CD4-positive, alpha-beta T cell treated with Interleukin-10 for 1 hour (primary cell): ENCODE measurements around the gene OASL.

Experiments
- DNase-seq: peaks from one replicate; pipeline ENCODE4 v3.0.0-alpha.2; 2020

The OASL gene

GRCh38 chr12:121010860-121011259, 28.2 kb downstream of the OASL start:
- no peak for DNase-seq

DNA sequence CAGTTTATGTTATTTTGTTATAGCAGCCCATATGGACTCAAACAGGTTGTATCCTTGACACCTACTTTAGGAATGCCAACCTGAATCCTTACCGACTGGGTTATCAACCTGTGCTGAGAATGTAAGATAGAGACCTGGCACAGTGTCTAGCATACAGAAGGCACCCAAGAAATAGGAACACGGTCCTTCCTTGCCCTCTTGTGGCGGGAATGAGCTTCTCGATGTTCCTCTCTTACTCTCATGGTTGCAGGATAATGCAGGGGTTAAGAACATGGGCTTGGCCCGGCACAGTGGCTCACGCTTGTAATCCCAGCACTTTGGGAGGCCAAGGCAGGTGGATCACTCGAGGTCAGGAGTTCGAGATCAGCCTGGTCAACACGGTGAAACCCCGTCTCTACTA, 29.3 kb downstream of the OASL start:
- DNase-seq = no peak

- no peak for DNase-seq
Measured at GRCh38 chr12:121008347-121009098, 30.5 kb downstream of the OASL start.

DNA sequence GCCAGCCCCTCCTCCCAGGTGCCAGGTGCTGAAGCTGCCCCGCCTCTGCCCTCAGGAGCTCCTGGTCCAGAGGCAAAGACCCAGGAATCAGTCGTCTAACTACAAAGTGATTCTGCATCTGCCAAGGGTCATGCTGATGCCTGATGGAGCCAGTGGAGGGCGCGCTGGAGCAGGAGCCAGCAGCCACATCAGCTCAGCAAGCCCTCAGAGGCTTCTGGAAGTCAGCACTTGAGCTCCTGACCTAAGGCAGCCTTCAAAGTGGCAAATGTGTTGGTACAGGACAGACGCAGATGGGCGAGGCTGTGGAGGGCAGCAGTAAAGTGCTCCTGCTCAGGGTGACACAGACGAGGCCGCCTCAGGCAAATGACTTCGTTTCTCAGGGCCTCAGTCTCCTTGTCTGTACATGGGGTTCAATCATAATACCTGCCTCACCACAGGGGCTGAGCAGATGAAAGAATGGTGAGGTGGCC, 33.7 kb downstream of the OASL start:
- DNase-seq = peak; percentile 50

DNA sequence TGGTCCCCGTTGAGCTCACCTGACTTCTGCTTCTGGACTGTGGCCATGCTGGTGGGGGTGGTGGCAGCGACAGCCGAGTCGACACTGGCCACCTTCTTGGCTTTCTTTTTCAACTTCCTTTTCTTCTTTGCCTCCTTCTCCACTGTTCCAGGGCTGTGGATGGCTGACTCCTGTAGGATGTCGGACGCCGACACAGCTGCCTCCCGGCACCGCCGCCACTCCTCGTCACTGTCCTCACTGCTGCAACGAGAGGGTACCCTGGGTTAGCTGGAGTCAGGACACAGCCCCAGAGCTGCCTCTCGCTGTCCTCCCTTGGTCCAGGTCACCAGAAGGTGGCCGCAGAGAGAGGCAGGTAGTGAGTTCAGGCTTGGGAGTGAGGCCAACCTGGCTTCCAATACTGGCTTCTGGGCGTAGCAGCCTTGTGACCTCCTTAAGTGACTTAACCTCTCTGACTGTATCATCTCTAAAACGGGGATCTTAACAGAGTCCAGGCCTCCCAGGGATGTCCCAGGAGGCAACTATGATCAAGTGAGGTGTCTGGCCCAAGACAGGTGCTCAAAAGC, 34.7 kb downstream of the OASL start:
- DNase-seq = no peak

DNA sequence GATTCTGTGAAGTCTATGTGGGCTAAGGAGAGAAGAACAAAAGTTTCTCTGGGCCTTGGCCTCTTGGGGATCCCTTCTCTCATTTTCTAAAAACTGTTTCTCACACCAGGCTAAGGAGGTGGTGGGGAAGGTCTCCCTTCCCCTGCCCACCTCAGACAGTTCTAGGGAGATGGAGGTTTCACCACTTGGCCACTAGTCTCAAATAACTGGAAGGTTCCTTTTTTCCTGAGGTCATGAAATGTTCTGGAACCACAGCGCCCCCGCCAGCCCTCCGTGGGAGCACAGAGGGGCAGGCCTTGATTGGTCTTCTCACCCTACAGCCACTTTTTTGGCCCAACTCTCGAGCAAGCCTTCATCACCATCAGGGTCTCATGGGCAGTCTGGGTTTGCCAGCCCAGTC, 35.4 kb downstream of the OASL start:
- DNase-seq = no peak

DNA sequence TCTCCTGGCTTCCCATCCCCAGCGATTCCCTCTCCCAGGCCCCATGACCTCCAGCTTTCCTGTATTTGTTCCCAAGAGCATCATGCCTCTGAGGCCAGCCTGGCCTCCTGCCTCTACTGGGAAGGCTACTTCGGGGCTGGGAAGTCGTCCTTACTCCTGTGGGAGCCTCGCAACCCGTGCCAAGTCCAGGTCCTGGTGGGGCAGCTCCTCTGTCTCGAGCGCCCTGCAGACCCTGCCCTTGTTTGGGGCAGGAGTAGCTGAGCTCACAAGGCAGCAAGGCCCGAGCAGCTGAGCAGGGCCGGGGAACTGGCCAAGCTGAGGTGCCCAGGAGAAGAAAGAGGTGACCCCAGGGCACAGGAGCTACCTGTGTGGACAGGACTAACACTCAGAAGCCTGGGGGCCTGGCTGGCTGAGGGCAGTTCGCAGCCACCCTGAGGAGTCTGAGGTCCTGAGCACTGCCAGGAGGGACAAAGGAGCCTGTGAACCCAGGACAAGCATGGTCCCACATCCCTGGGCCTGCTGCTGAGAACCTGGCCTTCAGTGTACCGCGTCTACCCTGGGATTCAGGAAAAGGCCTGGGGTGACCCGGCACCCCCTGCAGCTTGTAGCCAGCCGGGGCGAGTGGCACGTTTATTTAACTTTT, 37.1 kb downstream of the OASL start:
- DNase-seq = no peak

DNA sequence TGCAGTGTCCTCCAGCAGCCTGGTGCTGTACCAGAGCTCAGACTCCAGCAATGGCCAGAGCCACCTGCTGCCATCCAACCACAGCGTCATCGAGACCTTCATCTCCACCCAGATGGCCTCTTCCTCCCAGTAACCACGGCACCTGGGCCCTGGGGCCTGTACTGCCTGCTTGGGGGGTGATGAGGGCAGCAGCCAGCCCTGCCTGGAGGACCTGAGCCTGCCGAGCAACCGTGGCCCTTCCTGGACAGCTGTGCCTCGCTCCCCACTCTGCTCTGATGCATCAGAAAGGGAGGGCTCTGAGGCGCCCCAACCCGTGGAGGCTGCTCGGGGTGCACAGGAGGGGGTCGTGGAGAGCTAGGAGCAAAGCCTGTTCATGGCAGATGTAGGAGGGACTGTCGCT, 38.0 kb downstream of the OASL start:
- DNase-seq = no peak

- DNase-seq = no peak
Measured at GRCh38 chr12:121000530-121000929, 38.5 kb downstream of the OASL start.

DNA sequence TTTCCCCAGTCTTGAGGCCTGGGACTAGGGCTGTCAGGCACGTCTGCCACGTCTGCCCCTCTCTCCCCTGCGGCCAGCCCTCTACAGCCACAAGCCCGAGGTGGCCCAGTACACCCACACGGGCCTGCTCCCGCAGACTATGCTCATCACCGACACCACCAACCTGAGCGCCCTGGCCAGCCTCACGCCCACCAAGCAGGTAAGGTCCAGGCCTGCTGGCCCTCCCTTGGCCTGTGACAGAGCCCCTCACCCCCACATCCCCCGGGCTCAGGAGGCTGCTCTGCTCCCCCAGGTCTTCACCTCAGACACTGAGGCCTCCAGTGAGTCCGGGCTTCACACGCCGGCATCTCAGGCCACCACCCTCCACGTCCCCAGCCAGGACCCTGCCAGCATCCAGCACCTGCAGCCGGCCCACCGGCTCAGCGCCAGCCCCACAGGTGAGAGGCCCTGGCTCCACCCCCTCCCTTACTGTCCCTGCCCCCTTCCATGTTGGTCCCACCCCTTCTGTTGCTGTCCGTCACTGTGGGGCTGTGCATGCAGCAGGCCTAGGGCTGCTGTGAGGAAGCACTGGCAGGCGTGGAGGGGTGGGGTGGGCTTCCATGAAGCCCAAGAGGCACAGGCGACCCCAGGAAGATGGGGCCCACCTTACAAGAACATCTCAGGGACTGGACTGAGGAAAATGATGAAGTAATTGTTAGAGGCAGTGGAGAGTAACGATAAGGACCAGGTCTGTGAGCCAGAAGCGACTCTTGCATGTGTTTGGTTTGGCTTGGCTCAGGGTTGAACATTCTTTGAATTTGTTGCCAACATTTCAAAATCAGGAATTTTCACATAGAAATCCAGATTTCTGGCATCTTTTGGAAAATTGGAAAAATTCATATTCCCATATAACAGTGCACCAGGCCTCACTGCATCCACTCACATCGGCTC, 39.6 kb downstream of the OASL start:
- no peak for DNase-seq

GRCh38 chr12:120998435-120998834, 40.6 kb downstream of the OASL start:
- DNase-seq = no peak

DNA sequence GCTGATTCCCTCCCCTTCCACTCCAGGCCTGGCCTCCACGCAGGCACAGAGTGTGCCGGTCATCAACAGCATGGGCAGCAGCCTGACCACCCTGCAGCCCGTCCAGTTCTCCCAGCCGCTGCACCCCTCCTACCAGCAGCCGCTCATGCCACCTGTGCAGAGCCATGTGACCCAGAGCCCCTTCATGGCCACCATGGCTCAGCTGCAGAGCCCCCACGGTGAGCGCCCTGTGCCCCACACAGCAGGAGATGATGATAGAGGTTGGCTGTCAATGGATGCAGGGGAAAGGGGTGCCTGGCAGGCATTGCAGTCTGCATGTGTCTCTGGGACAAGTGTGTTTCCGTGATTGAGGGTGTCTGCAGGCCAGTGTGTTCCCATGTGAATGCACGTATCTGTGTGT, 41.6 kb downstream of the OASL start:
- DNase-seq = no peak

GRCh38 chr12:120996133-120996746, 42.8 kb downstream of the OASL start:
- no peak for DNase-seq

- DNase-seq = no peak
Measured at GRCh38 chr12:120994589-120995337, 44.3 kb downstream of the OASL start.

GRCh38 chr12:120994059-120994458, 45.0 kb downstream of the OASL start:
- DNase-seq = no peak

GRCh38 chr12:120993496-120993895, 45.5 kb downstream of the OASL start:
- no peak for DNase-seq

DNA sequence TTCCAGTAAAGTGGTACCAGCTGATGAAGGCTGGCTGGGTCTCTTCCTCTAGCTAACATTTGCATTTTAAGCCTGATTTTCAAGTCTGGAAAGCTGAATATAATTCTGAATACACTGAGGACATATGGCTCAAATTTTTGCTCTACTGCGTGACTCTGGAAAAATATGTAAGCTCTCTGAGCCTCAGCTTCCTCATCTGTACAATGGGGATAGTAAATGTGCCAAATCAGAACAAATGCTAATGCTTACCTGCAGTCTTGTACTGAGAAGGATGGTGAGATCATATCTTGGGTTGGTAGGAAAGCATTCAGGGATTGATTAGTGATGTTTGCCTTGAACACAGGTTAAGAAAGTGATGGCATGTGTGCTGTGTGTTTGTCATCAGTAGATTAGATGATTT, 46.1 kb downstream of the OASL start:
- DNase-seq = no peak

DNA sequence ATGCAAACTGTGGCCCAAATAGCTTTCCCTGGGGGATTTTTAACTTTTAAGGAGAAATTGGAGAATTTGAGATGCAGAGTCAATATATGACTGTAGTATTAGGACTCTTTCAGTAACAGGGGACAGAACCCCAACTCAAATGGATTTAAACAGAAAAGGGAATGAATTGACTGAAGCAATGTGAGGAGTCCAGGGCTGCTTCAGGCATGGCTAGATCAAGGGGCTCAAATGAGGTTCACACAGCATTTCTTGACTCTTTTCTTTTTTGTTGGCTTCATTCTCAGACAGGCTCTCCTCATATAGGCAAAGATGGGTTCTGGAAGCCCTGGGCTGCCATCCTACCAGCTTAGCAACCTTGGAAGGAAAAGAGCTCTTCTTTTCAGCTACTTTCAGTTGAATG, 47.1 kb downstream of the OASL start:
- no peak for DNase-seq

- no peak for DNase-seq
Measured at GRCh38 chr12:120990487-120991055, 48.5 kb downstream of the OASL start.

- no peak for DNase-seq
Measured at GRCh38 chr12:120989687-120990086, 49.4 kb downstream of the OASL start.

GRCh38 chr12:120988658-120989057, 50.4 kb downstream of the OASL start:
- no peak for DNase-seq

GRCh38 chr12:120988234-120988633, 50.8 kb downstream of the OASL start:
- DNase-seq = no peak
